Progenitor cell of endocrine pancreas (in vitro differentiated cells): Measurements from ENCODE around the gene CCDC51. TPM values are rescaled to one million over a fixed set of nuclear protein-coding genes. Genes with fewer than 3 reads are reported as not detected.
A peak's percentile ranks its signal among the peaks of the same experiment; 100 is the strongest.

Source experiments
- DNase-seq: peaks from one replicate; pipeline ENCODE4 v3.0.0; 2021; ENCODE audit warnings: low spot score; ENCODE audit not compliant: unreplicated experiment
- H3K27ac Mint-ChIP-seq: 2 replicates; pipeline ENCODE4 v1.8.0; 2021; ENCODE audit warnings: mild to moderate bottlenecking, moderate library complexity, mixed read lengths
- H3K27me3 Mint-ChIP-seq: 2 replicates; pipeline ENCODE4 v1.8.0; 2021; ENCODE audit warnings: mixed read lengths
- H3K36me3 Mint-ChIP-seq: 2 replicates; pipeline ENCODE4 v1.8.0; 2022; ENCODE audit warnings: mixed read lengths; ENCODE audit not compliant: insufficient read depth
- H3K4me1 Mint-ChIP-seq: 2 replicates; pipeline ENCODE4 v1.8.0; 2021; ENCODE audit warnings: low read depth, mixed read lengths
- H3K4me3 Mint-ChIP-seq: 2 replicates; pipeline ENCODE4 v1.8.0; 2021; ENCODE audit warnings: low read depth, mild to moderate bottlenecking, moderate library complexity, mixed read lengths
- H3K9me3 Mint-ChIP-seq: 2 replicates; pipeline ENCODE4 v1.8.0; 2021; ENCODE audit warnings: low read depth, mixed read lengths
- CTCF ChIP-seq: fragments of 200-600 bp; sonication (generic); IDR thresholded peaks from one replicate; pipeline ENCODE4 v1.5.0; 2021; ENCODE audit warnings: antibody characterized with exemption, mild to moderate bottlenecking; ENCODE audit not compliant: unreplicated experiment
- total RNA-seq: library from RNA; stranded (reverse); gene quantifications from 2 replicates; pipeline ENCODE4 v1.2.1, GENCODE V29; 2021

The CCDC51 gene
- total RNA-seq, 1 donor from 2014 or later, result 13.2 TPM

- no peak for TF ChIP-seq CTCF
- Mint-ChIP-seq H3K9me3 (no peaks in the 10 kb centered on the region), H3K4me1 (no peaks in the 10 kb centered on the region), H3K4me3 (no peak overlapping the region), H3K36me3 (peaks cover 26% of the 10 kb centered on the region), H3K27ac (no peak overlapping the region), H3K27me3 (no peaks in the 10 kb centered on the region)
- DNase-seq, result no peak
Observed at GRCh38 chr3:48412375-48413001, 27.4 kb downstream of the CCDC51 start.

- Mint-ChIP-seq H3K9me3 (no peaks in the 10 kb centered on the region), H3K36me3 (peaks cover 30% of the 10 kb centered on the region), H3K27ac (peak overlapping the region; percentile 67), H3K27me3 (no peaks in the 10 kb centered on the region), H3K4me3 (no peak overlapping the region), H3K4me1 (no peaks in the 10 kb centered on the region)
- TF ChIP-seq CTCF, result no peak
- DNase-seq, result no peak
Observed at GRCh38 chr3:48411606-48412374, 28.1 kb downstream of the CCDC51 start.

GRCh38 chr3:48411041-48411588, 28.8 kb downstream of the CCDC51 start:
- Mint-ChIP-seq H3K27ac (no peak overlapping the region), H3K36me3 (peaks cover 27% of the 10 kb centered on the region), H3K9me3 (no peaks in the 10 kb centered on the region), H3K27me3 (no peaks in the 10 kb centered on the region), H3K4me1 (no peaks in the 10 kb centered on the region), H3K4me3 (no peak overlapping the region)
- no peak for TF ChIP-seq CTCF
- DNase-seq, result no peak

- no peak for DNase-seq
- H3K27me3 Mint-ChIP-seq, result no peaks in the 10 kb centered on the region
- no peaks in the 10 kb centered on the region for H3K9me3 Mint-ChIP-seq
- H3K27ac Mint-ChIP-seq, result no peak overlapping the region
- peaks cover 24% of the 10 kb centered on the region for H3K36me3 Mint-ChIP-seq
- no peak overlapping the region for H3K4me3 Mint-ChIP-seq
- TF ChIP-seq CTCF, result no peak
- H3K4me1 Mint-ChIP-seq, result no peaks in the 10 kb centered on the region
Observed at GRCh38 chr3:48410205-48411040, 29.5 kb downstream of the CCDC51 start.
